HEK293T (cell line): Measurements from ENCODE around the gene CUX1.

ENCODE experiments used
- ELF4 ChIP-seq: fragments of 450-650 bp; IDR thresholded peaks from 2 replicates; pipeline ENCODE4 v1.6.1; 2017; ENCODE audit warnings: antibody characterized with exemption
- FOXK2 ChIP-seq: fragments of 450-650 bp; IDR thresholded peaks from 2 replicates; pipeline ENCODE4 v1.6.1; 2016; ENCODE audit warnings: mild to moderate bottlenecking

GRCh38 chr7:101816595-101817470 is 593 bp upstream of the CUX1 start:
- TF ChIP-seq ELF4 (no peak), FOXK2 (no peak)
